Right kidney (tissue), 1 donor: ENCODE measurements around the gene SLC35E2B.
A peak's percentile ranks its signal among the peaks of the same experiment; 100 is the strongest.

ENCODE experiments used
- DNase-seq: peaks from one replicate; pipeline ENCODE4 v3.0.0-alpha.2; 2016

Gene SLC35E2B

GRCh38 chr1:1623631-1624442 is 68.8 kb downstream of the SLC35E2B start:
- no peak for DNase-seq

GRCh38 chr1:1623181-1623630 is 69.4 kb downstream of the SLC35E2B start:
- no peak for DNase-seq

DNA sequence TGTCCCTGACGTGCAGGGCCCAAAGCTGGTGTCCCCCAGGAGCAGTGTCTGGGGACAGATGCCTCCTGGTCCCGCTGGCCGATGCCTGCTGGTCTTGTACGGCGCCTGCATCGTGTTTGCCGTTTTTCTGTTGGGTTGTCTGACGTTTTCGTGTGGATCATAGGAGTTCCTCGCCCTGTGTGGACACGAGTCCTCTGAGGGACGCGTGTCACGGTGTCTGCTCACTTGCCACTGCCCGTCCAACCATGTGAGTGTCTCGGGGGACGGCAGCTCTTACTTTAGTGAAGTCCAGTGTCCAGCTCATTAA is 69.9 kb downstream of the SLC35E2B start:
- no peak for DNase-seq

DNA sequence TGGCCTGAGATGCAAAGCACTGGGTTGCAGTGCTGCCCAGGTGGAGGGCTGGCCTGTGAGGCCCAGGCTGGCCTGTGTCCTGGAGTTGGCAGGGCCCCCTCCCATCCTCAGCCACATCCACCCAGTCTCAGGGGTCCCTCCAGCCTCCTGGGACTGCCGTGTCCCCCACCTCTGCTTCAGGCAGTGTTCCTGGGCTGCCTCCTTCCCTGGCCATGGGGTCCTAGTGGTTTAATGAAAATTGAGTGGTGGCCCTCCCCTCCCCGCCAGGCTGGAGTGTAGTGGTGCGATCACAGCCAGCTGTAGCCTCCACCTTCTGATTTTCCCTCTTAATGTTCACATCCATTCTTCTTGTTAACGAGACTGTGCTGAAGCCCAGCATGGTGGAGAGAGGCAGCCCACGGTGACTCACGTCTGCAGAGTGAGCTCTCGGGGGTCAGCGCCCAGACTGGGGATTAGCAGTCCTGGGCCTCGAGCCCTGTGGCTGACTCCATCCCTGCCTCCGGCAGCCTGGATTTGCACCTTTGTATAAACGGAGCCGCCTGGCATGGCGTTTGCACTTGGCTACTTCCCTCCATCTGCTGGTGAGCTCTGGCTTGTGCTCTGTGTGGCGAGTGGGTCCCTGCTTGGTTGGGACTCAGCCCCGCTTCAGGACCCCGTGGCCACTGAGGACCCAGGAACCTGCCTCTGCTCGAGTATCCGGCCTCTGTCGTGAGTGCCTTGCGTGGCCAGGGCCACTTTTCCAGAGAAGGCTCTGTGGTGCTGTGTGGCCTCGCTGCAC is 70.4 kb downstream of the SLC35E2B start:
- no peak for DNase-seq

- DNase-seq, result no peak
Observed at GRCh38 chr1:1621173-1622009, 71.2 kb downstream of the SLC35E2B start.

DNA sequence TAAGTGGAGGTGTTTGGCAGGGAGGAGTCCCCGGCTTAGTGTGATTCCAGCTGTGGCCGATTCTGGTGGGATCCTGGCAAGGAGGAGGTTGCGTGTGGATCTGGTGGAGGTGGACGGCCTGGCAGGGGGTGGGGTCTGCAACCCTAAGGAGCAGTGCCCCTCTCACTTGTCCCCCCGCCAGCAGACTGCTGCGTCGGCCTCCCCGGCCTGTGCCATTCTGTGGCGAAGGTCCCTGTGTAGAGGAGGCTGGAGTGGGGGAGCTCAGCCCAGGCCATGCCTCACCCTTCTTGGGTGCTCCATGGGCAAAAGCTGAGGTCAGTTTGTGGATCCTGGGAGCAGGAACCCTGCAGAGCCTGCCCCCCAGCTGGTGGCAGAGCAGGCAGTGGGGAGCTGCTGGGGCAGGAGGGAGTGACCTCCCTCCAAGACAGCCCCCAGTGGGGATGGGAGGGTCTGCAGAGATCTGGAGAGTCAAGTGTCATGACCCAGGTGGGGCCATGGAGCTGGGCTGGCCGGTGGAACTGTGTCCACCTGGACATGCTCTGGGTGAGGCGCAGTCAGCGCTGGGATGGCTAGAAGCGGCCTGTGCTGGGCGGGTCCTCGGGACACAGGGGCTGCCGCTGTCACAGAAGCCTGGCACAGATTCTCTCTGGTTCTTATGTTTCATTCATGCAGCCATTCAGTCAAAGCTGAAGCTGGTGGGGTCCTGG is 72.0 kb downstream of the SLC35E2B start:
- no peak for DNase-seq

DNA sequence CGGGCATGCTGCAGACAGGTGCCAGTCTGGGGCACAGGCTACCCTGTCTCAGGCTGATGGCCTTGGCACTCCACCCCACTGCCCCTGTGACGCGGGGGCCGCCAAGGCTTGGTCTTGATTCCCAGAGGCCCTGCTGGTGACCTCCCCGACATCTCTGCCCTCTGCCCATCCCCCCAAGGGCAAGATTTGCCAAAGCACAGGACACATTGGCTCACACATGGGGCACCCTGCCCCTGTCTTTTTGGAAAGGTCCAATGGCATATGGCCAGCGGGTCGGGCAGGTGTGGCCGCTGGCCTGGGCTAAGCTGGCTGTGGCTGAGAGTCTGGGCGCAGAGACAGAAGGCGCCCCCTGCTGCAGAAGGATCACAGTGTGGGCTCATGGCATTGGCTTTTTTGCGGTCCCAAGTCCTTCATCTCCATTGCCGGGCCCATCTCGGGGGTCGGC is 72.7 kb downstream of the SLC35E2B start:
- no peak for DNase-seq

DNA sequence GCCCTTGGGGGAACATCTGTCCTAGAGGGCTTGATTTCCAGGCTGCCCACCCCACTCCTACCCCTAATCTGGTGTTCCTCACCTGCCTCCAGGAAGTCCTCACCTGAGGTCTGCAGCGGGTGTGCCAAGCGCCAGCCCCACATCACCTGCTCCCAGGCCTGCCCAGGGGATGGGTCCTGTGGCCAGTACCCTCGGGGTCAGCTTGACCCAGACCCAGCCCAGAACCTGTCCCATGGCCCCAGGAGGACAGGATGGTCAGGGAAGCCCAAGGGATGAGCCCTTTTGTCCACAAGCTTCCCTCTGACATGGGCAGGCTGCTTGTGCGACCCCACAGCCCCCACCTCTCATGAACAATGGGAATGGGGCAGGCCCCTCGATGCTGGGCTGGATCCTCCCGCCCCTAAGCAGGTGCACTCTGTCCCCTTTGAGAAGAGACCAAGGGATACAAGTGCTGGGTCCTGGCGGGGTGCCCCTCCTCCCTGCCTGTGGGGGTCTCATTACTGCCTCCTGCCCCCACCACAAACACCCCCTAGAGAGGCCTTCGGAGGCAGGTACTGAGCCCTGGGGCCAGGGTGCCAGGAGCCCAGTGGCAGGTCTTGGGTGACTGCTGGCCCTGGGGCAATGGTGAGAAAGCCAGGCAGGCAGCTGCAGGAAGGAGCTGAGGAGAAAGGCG is 74.1 kb downstream of the SLC35E2B start:
- DNase-seq, result no peak

DNA sequence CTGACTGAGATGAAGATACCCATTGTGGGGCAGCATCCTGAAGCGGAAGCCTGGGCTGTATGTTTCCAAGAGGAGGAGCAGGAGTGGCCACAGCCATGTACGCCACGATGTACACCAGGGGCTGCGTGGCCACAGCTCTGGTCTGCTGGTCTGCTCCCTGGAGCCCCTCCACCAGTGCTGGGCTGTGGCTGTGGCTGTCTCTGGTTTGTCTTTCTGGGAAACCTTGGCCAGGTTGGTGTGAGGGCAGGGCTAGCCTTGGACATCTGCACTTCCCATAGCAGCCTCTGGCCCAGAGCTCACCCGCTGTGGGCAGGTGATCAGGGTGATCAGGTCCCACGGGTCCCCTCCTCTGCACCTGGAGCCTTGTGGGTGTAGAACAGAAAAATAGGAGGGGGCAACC is 74.7 kb downstream of the SLC35E2B start:
- no peak for DNase-seq

GRCh38 chr1:1617516-1617915 is 75.1 kb downstream of the SLC35E2B start:
- DNase-seq, result no peak

DNA sequence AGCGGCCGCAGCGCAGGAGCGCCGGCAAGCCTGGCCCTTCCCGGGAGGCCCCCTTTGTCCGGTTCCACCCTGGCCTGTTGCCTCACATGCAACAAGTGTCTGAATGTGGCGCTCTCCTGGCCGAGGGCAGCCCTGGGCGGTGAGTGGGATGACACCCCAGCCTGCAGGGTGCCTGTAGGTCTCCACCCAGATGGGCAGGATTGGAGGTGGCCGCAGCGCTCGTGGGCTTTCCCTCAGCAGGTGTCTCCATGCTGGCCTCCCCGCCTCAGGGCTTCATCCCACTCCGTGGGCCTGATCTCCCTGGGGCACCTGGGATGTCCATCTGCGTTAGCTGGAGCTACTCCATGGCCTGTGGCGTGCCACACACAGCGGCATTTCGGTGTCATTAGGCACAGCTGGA is 75.8 kb downstream of the SLC35E2B start:
- DNase-seq, result no peak

- peak; percentile 60 for DNase-seq
Observed at GRCh38 chr1:1616045-1616790, 76.4 kb downstream of the SLC35E2B start.

- DNase-seq, result peak; percentile 86
Observed at GRCh38 chr1:1615256-1616044, 77.1 kb downstream of the SLC35E2B start, which contains the start of gene MIB2. TSS of gene MIB2 (plus strand) at chr1:1615500. CDS start at chr1:1623453, 7,953 bp downstream.

DNA sequence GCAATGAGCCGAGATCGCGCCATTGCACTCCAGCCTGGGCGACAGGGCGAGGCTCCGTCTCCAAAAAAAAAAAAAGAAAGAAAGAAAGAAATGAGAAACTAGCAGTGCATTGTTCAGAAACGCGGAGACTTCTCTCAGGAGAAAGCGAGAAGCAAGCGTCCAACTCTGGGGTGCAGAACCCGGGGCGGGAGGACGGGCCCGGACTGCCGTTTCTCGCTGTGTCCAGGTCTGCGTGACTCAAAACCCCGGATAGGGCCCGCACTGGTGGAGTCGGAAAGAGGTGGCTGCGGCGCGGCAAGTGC is 77.7 kb downstream of the SLC35E2B start:
- DNase-seq, result peak; percentile 84

DNA sequence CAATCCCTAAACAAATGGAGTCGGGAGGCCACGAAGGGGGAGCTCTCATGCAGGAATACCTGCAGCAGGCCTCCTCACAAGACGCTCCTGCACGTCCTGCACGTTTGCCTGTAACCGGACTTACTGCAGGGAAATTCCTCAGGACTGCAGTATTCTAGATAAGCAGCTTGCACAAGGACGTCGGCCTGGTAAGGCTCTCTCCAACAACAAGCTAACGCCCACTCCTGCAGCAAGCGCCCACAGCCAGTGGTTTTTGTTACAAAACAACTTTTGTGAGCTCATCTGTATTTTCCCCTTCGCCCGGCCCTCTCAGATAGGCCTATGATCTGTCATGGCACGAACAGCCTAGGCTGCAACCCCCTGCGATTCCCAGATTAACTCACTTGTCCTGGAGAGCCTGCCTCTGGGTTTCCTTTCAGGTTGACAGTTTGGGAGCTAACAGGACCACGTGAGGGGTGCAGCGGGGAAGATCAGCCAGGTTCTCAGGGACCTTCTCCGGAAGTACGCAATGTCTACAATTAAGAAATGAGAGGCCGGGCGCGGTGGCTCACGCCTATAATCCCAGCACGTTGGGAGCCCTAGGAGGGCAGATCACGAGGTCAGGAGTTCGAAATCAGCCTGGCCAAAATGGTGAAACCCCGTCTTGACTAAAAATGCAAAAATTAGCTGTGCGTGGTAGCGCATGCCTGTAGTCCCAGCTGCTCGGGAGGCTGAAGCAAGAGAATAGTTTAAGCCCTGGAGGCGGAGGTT is 78.2 kb downstream of the SLC35E2B start:
- no peak for DNase-seq

- no peak for DNase-seq
Observed at GRCh38 chr1:1613509-1614082, 79.0 kb downstream of the SLC35E2B start.

GRCh38 chr1:1612104-1612400 is 80.5 kb downstream of the SLC35E2B start:
- DNase-seq, result no peak

DNA sequence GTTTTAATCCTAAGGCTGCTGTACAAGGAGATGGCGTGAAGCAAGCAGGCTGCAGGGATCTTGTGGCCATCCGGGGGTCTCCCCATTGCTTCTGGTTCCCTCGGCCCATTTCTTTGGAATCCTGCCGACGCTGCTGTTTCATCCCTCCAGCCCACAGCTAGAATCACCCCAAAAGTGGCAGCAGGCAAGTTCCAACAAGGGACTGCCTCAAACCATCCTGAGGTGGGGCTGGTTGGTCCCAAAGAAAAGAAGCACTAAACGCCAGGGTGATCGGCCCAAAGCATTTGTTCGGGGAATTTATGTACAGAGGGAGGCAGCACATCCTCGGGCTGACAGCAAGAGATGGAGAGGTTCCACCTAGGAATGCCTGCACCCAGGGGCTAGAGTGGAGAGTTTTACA is 81.8 kb downstream of the SLC35E2B start:
- DNase-seq, result no peak

GRCh38 chr1:1609822-1610485 is 82.6 kb downstream of the SLC35E2B start:
- no peak for DNase-seq
